Caco-2 (cell line): ENCODE results near the gene KCNA1. TPM values are rescaled to one million over a fixed set of nuclear protein-coding genes. Genes with fewer than 3 reads are reported as not detected.

ENCODE experiments used
- BruUV-seq: library from RNA; stranded (reverse); fragments of 400-500 nt; replicated peaks from 2 replicates; lab custom pipeline; 2021; lab: Mats Ljungman, UMichigan
- CTCF ChIA-PET: fragments of 300-600 bp; sonication (Branson Sonifier 250); formaldehyde crosslinking; loops from one replicate; lab custom pipeline; 2022; ENCODE audit warnings: antibody characterized with exemption; lab: Charles Lee
- POLR2A ChIA-PET: fragments of 300-600 bp; sonication (Branson Sonifier 250); formaldehyde crosslinking; loops from one replicate; lab custom pipeline; 2022; ENCODE audit warnings: antibody characterized with exemption; lab: Charles Lee
- DNase-seq, 2 experiments: peaks; one replicate each; pipeline versions ENCODE4 v3.0.0 to v3.0.0-alpha.2; 2020 to 2022
- H3K27me3 ChIP-seq: replicated peaks from 2 replicates; pipeline ENCODE4 v1.6.0; 2011; ENCODE audit warnings: low read length; ENCODE audit not compliant: control insufficient read depth, insufficient read depth
- H3K36me3 ChIP-seq: 2 replicates; pipeline ENCODE4 v1.5.1; 2011; ENCODE audit warnings: low read length; ENCODE audit not compliant: control insufficient read depth, insufficient read depth
- H3K4me1 ChIP-seq: fragments of 250-450 bp; sonication (Bioruptor Pico); 2 replicates; pipeline ENCODE4 v1.5.1; 2020; ENCODE audit warnings: mild to moderate bottlenecking
- H3K4me3 ChIP-seq: 2 replicates; pipeline ENCODE4 v1.5.1; 2011; ENCODE audit warnings: low read depth, mild to moderate bottlenecking, control low read depth, low read length
- H3K9me3 ChIP-seq: fragments of 250-450 bp; sonication (Bioruptor Pico); 2 replicates; pipeline ENCODE4 v1.5.1; 2020; ENCODE audit warnings: mild to moderate bottlenecking, moderate library complexity
- H3K27ac Mint-ChIP-seq: one replicate; pipeline ENCODE4 v1.8.0; 2022; ENCODE audit warnings: mixed read lengths; ENCODE audit not compliant: unreplicated experiment
- H3K27me3 Mint-ChIP-seq: one replicate; pipeline ENCODE4 v1.8.0; 2022; ENCODE audit warnings: mixed read lengths; ENCODE audit not compliant: insufficient read depth, unreplicated experiment
- H3K36me3 Mint-ChIP-seq: one replicate; pipeline ENCODE4 v1.8.0; 2022; ENCODE audit warnings: mild to moderate bottlenecking, mixed read lengths; ENCODE audit not compliant: insufficient read depth, unreplicated experiment
- H3K4me1 Mint-ChIP-seq: one replicate; pipeline ENCODE4 v1.8.0; 2022; ENCODE audit warnings: low read depth, mixed read lengths; ENCODE audit not compliant: unreplicated experiment
- H3K4me3 Mint-ChIP-seq: one replicate; pipeline ENCODE4 v1.8.0; 2022; ENCODE audit warnings: mild to moderate bottlenecking, moderate library complexity, mixed read lengths; ENCODE audit not compliant: unreplicated experiment
- H3K9me3 Mint-ChIP-seq: one replicate; pipeline ENCODE4 v1.8.0; 2022; ENCODE audit warnings: mixed read lengths; ENCODE audit not compliant: unreplicated experiment
- intact Hi-C: fragments of 100-400 bp; cut with micrococcal nuclease; formaldehyde crosslinking; loops from one replicate; pipeline ENCODE4 v1.10.0; 2022; ENCODE audit not compliant: unreplicated experiment
- total RNA-seq: library from RNA; stranded (reverse); gene quantifications from 2 replicates; pipeline ENCODE4 v1.2.3, GENCODE V29; 2022
- TF ChIP-seq, protein P1 (sequence below), 2 experiments: fragments of 200-600 bp in 1 of 2; IDR thresholded peaks; 1 replicate in 1 of 2; 2 replicates in 1 of 2; pipeline versions ENCODE4 v1.5.1 to v1.8.0; 2011 to 2022; ENCODE audit warnings: antibody characterized with exemption in 1 of 2, control low read depth in 1 of 2, inconsistent platforms in 1 of 2, low read depth in 1 of 2, low read length in 1 of 2, mild to moderate bottlenecking in 1 of 2, moderate library complexity in 1 of 2; ENCODE audit not compliant: insufficient read depth in 1 of 2, severe bottlenecking in 1 of 2, unreplicated experiment in 1 of 2

The KCNA1 gene
- total RNA-seq, 1 experiment from 2014 or later, result not detected

DNA sequence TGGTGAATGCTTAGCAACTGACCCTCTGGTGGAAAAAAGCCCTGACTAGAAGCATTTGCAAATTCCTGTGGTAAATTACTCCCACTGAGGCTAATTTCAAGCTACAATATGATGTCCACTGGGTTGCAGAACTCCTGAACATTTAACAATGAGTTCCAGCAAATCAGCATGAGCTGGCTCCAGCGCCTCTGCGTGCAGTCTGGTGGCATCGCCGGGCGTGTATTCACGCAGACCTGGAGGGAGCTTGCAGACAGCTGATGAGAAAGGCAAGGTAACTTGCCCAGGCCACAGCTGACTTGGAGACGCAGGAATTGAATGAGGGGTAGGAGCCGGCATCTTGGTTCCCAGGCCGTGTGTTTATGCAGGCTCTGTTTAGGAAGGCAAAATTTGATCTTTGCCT lies 45.1 kb upstream of the KCNA1 start:
- no peaks in the 10 kb centered on the region for H3K27me3 ChIP-seq

DNA sequence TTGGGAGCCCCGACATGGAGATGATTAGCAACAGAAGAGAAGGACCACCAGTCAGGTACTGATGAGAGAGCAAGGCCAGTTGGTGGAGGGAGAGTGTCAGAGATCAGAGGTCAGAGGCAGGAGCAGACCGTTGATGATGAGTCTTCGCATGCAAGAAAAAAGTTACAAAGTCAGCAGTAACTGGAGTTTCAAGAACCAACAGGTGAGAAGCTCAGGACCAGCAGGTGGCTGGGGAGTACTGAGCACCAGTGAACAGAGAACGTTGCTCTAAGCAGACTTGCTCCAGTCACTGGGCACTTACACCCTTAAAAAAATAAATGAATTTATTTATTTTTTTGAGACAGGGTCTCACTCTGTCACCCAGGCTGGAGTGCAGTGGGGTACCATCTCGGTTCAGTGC lies 44.5 kb upstream of the KCNA1 start:
- no peaks in the 10 kb centered on the region for H3K27me3 ChIP-seq
- H3K4me3 ChIP-seq, result no peak overlapping the region
- ChIA-PET POLR2A (no interaction called here), CTCF (interaction anchor here (2.7 kb wide), 1 partner anchor 10 kb away, joined by 15 read pairs; no protein-coding TSS in a partner anchor)
- Mint-ChIP-seq H3K27ac (no peak overlapping the region), H3K27me3 (peaks cover 35% of the 10 kb centered on the region), H3K4me3 (no peak overlapping the region), H3K9me3 (no peaks in the 10 kb centered on the region), H3K4me1 (no peaks in the 10 kb centered on the region), H3K36me3 (no peaks in the 10 kb centered on the region)
- intact Hi-C loops, result no loop called here
- DNase-seq, result no peak
- H3K4me1 ChIP-seq, result no peaks in the 10 kb centered on the region
- no peaks in the 10 kb centered on the region for H3K36me3 ChIP-seq
- BruUV-seq, result no TSS peak
- H3K9me3 ChIP-seq, result no peaks in the 10 kb centered on the region
- TF ChIP-seq, protein P1, sequence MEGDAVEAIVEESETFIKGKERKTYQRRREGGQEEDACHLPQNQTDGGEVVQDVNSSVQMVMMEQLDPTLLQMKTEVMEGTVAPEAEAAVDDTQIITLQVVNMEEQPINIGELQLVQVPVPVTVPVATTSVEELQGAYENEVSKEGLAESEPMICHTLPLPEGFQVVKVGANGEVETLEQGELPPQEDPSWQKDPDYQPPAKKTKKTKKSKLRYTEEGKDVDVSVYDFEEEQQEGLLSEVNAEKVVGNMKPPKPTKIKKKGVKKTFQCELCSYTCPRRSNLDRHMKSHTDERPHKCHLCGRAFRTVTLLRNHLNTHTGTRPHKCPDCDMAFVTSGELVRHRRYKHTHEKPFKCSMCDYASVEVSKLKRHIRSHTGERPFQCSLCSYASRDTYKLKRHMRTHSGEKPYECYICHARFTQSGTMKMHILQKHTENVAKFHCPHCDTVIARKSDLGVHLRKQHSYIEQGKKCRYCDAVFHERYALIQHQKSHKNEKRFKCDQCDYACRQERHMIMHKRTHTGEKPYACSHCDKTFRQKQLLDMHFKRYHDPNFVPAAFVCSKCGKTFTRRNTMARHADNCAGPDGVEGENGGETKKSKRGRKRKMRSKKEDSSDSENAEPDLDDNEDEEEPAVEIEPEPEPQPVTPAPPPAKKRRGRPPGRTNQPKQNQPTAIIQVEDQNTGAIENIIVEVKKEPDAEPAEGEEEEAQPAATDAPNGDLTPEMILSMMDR (IDR thresholded peaks at IDR 0.05; ENCODE audit: insufficient read depth in 1 of 2, low read depth in 1 of 2, low read length in 1 of 2, severe bottlenecking in 1 of 2, unreplicated experiment in 1 of 2), result no peak

More for the DNA sequence above, 45.1 kb upstream of the KCNA1 start:
- no TSS peak for BruUV-seq
- Mint-ChIP-seq H3K9me3 (no peaks in the 10 kb centered on the region), H3K36me3 (no peaks in the 10 kb centered on the region), H3K27me3 (peaks cover 38% of the 10 kb centered on the region), H3K4me1 (no peaks in the 10 kb centered on the region), H3K4me3 (no peak overlapping the region), H3K27ac (no peak overlapping the region)
- Histone ChIP-seq H3K4me3 (no peak overlapping the region), H3K4me1 (no peaks in the 10 kb centered on the region), H3K9me3 (no peaks in the 10 kb centered on the region), H3K36me3 (no peaks in the 10 kb centered on the region)
- intact Hi-C loops, result no loop called here
- TF ChIP-seq, protein P1 (IDR thresholded peaks at IDR 0.05; ENCODE audit: insufficient read depth in 1 of 2, low read depth in 1 of 2, low read length in 1 of 2, severe bottlenecking in 1 of 2, unreplicated experiment in 1 of 2), result no peak
- CTCF ChIA-PET, result interaction anchor here (2.7 kb wide), 1 partner anchor 10 kb away, joined by 15 read pairs; no protein-coding TSS in a partner anchor
- POLR2A ChIA-PET, result no interaction called here
- no peak for DNase-seq

DNA sequence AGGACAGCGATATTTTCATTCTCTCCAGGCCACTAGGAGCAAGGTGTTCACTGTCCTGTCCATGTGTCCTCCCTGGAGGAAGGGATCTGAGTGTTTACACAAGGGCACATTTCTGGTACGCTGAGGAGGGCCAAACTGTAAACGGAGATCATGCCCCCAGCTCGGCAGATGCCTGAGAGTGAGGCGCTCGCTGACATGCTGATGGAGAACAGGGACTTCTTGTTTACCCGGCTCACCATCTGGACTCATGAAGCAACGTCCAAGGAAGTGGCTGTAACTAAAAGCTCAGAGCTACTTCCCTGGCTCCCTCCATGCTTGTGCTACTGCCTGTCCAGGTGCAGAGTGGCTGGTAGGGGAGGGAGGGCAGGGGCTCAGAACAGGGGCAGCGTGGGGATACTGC lies 43.4 kb upstream of the KCNA1 start:
- H3K4me3 ChIP-seq, result no peak overlapping the region
- no peaks in the 10 kb centered on the region for H3K36me3 ChIP-seq
- Mint-ChIP-seq H3K4me3 (no peak overlapping the region), H3K27me3 (peaks cover 33% of the 10 kb centered on the region), H3K9me3 (no peaks in the 10 kb centered on the region), H3K27ac (no peak overlapping the region), H3K36me3 (no peaks in the 10 kb centered on the region), H3K4me1 (no peaks in the 10 kb centered on the region)
- ChIA-PET CTCF (interaction anchor here (0.7 to 2.7 kb wide), 4 partner anchors 9 to 17 kb away, joined by 3 to 15 read pairs (median 3); no protein-coding TSS in a partner anchor), POLR2A (no interaction called here)
- DNase-seq, result no peak
- H3K4me1 ChIP-seq, result no peaks in the 10 kb centered on the region
- H3K9me3 ChIP-seq, result no peaks in the 10 kb centered on the region
- intact Hi-C loops, result no loop called here
- no TSS peak for BruUV-seq
- H3K27me3 ChIP-seq, result no peaks in the 10 kb centered on the region
- TF ChIP-seq, protein P1 (IDR thresholded peaks at IDR 0.05; ENCODE audit: insufficient read depth in 1 of 2, low read depth in 1 of 2, low read length in 1 of 2, severe bottlenecking in 1 of 2, unreplicated experiment in 1 of 2), result no peak
